GM23338 (cell line): Measurements from ENCODE around the gene APOL5.

Experiments
- CTCF ChIP-seq, 2 experiments: fragments of 200-600 bp in 1 of 2; sonication (generic) in 1 of 2; conservative IDR thresholded peaks; 2 replicates each; pipeline versions ENCODE4 v1.5.1 to v1.6.1; 2016 to 2017; ENCODE audit warnings: antibody characterized with exemption in 2 of 2, low read depth in 2 of 2, mild to moderate bottlenecking in 2 of 2, moderate library complexity in 1 of 2
- EZH2phosphoT487 ChIP-seq: fragments of 200-600 bp; sonication (generic); IDR thresholded peaks from one replicate; pipeline ENCODE4 v1.8.1; 2018; ENCODE audit warnings: antibody characterized with exemption; ENCODE audit not compliant: unreplicated experiment
- NANOG ChIP-seq: IDR thresholded peaks from 2 replicates; pipeline ENCODE4 v1.6.1; 2016; ENCODE audit warnings: antibody characterized with exemption, borderline replicate concordance
- POLR2AphosphoS5 ChIP-seq: IDR thresholded peaks from 2 replicates; pipeline ENCODE4 v1.6.1; 2016; ENCODE audit warnings: antibody characterized with exemption, low read depth
- STAT1 ChIP-seq: IDR thresholded peaks from one replicate; pipeline ENCODE4 v1.6.1; 2016; ENCODE audit warnings: antibody characterized with exemption; ENCODE audit not compliant: unreplicated experiment

- TF ChIP-seq POLR2AphosphoS5 = no peak
- TF ChIP-seq NANOG = no peak
- no peak for TF ChIP-seq CTCF (conservative IDR thresholded peaks at IDR 0.05; ENCODE audit: low read depth in 2 of 2)
- TF ChIP-seq EZH2phosphoT487 = no peak
- TF ChIP-seq STAT1 = no peak
Observed at GRCh38 chr22:35725521-35725920, 7.8 kb downstream of the APOL5 start.
